Vagina (tissue), 2 donors: ENCODE data around the gene FES. TPM values are rescaled to one million over a fixed set of nuclear protein-coding genes. Genes with fewer than 3 reads are reported as not detected.

Experiments used
- DNase-seq, 2 donors: peaks; one replicate each; pipeline ENCODE4 v3.0.0-alpha.2; 2017; ENCODE audit errors: extremely low spot score in 2 of 2
- H3K27ac ChIP-seq: fragments of 200-600 bp; sonication (generic); one replicate; pipeline ENCODE4 v1.5.1; 2019
- H3K27me3 ChIP-seq: fragments of 200-600 bp; sonication (generic); one replicate; pipeline ENCODE4 v1.5.1; 2019
- H3K36me3 ChIP-seq, 2 donors: fragments of 200-600 bp; sonication (generic); one replicate each; pipeline ENCODE4 v1.5.1; 2017 to 2019
- H3K4me1 ChIP-seq: fragments of 200-600 bp; sonication (generic); one replicate; pipeline ENCODE4 v1.5.1; 2019
- H3K4me3 ChIP-seq, 2 donors: fragments of 200-600 bp; sonication (generic); 1 replicate in 1 of 2; 2 replicates in 1 of 2; pipeline ENCODE4 v1.5.1; 2016 to 2019
- H3K9me3 ChIP-seq: fragments of 200-600 bp; sonication (generic); one replicate; pipeline ENCODE4 v1.5.1; 2019
- CTCF ChIP-seq, 3 experiments: fragments of 450-650 bp in 2 of 3; fragments of 200-600 bp in 1 of 3; sonication (generic) in 1 of 3; IDR thresholded peaks; one replicate each; pipeline ENCODE4 v1.5.1; 2017 to 2019; ENCODE audit warnings: antibody characterized with exemption in 3 of 3, mild to moderate bottlenecking in 2 of 3, moderate library complexity in 2 of 3
- POLR2A ChIP-seq, 2 donors: fragments of 450-650 bp; IDR thresholded peaks; one replicate each; pipeline ENCODE4 v1.6.1; 2017; ENCODE audit warnings: antibody characterized with exemption in 2 of 2, mild to moderate bottlenecking in 2 of 2, moderate library complexity in 2 of 2
- POLR2AphosphoS5 ChIP-seq, 2 donors: sonication (generic); formaldehyde crosslinking; IDR thresholded peaks; one replicate each; pipeline ENCODE4 v1.9.0; 2017; ENCODE audit warnings: antibody characterized with exemption in 2 of 2, mild to moderate bottlenecking in 2 of 2, low read depth in 1 of 2; ENCODE audit not compliant: insufficient read depth in 1 of 2
- intact Hi-C: fragments of 100-400 bp; cut with DNase I; formaldehyde crosslinking; loops from one replicate; pipeline ENCODE4 v1.15.1; 2023
- total RNA-seq: library from RNA; depleted of rRNA; stranded (reverse); fragments of >200 nt; gene quantifications from one replicate; pipeline ENCODE4 v1.2.3, GENCODE V29; 2016

Gene FES
- total RNA-seq, 1 donor from 2014 or later, result 47.4 TPM

DNA sequence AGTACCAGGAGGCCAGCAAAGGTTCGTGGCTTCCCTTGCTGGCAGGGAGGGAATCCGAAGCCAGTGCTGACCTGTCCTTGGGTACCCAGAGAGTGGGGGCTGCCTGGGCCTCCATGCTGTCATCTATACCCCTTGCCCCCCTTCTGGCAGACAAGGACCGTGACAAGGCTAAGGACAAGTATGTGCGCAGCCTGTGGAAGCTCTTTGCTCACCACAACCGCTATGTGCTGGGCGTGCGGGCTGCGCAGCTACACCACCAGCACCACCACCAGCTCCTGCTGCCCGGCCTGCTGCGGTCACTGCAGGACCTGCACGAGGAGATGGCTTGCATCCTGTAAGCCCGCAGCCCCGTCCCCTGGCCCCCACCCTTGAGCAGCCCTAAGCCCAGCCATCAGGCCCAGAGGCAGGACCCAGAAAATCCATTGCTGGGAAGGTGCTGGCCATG, 2.8 kb downstream of the FES start:
- Histone ChIP-seq H3K4me1 (peaks cover 36% of the 10 kb centered on the region), H3K4me3 (no peak overlapping the region), H3K27me3 (no peaks in the 10 kb centered on the region), H3K27ac (peak overlapping the region; percentile 97), H3K9me3 (no peaks in the 10 kb centered on the region), H3K36me3 (peaks cover 0 to 32% of the 10 kb centered on the region in 2 donors)
- intact Hi-C loops, result loop anchor here (10.0 kb wide), 1 partner anchor 172 kb away; the partner anchor contains the start of gene BLM
- no peak for TF ChIP-seq POLR2AphosphoS5 (IDR thresholded peaks at IDR 0.05; ENCODE audit: insufficient read depth in 1 of 2, low read depth in 1 of 2)
- TF ChIP-seq CTCF (IDR thresholded peaks at IDR 0.05), result no peak
- TF ChIP-seq POLR2A (IDR thresholded peaks at IDR 0.05), result no peak
- DNase-seq, result no peak

- TF ChIP-seq POLR2AphosphoS5 (IDR thresholded peaks at IDR 0.05; ENCODE audit: insufficient read depth in 1 of 2, low read depth in 1 of 2), result no peak
- no peak for TF ChIP-seq CTCF (IDR thresholded peaks at IDR 0.05)
- TF ChIP-seq POLR2A (IDR thresholded peaks at IDR 0.05), result no peak
- Histone ChIP-seq H3K4me3 (no peak overlapping the region), H3K27ac (no peak overlapping the region), H3K36me3 (peaks cover 0 to 52% of the 10 kb centered on the region in 2 donors), H3K4me1 (peaks cover 26% of the 10 kb centered on the region), H3K9me3 (no peaks in the 10 kb centered on the region), H3K27me3 (no peaks in the 10 kb centered on the region)
- DNase-seq, result no peak
- intact Hi-C loops, result loop anchor here (10.0 kb wide), 1 partner anchor 175 kb away; the partner anchor contains the start of gene BLM
Measured at GRCh38 chr15:90889313-90889730, 5.0 kb downstream of the FES start.

DNA sequence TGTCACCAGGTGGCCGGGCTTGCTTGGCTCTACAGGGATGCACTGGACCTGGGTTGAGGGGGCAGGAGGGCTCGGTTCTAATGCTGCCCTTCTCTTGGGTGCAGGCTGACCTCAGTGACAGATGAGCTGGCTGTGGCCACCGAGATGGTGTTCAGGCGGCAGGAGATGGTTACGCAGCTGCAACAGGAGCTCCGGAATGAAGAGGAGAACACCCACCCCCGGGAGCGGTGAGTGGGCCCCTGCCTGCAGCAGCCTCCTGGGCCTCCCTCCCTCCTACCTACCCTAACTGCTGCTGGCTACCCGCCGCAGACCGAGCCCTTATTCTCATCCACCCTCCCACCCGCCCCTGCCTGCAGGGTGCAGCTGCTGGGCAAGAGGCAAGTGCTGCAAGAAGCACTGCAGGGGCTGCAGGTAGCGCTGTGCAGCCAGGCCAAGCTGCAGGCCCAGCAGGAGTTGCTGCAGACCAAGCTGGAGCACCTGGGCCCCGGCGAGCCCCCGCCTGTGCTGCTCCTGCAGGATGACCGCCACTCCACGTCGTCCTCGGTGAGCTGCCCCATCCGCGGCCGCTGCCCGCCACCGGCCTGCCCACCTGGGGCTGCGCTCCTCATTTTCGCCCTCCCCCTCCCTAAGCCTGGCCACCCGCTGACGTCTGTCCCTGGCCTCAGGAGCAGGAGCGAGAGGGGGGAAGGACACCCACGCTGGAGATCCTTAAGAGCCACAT, 5.6 kb downstream of the FES start:
- intact Hi-C loops, result loop anchor here (10.0 kb wide), 1 partner anchor 175 kb away; the partner anchor contains the start of gene BLM
- Histone ChIP-seq H3K9me3 (no peaks in the 10 kb centered on the region), H3K27me3 (no peaks in the 10 kb centered on the region), H3K36me3 (peaks cover 0 to 52% of the 10 kb centered on the region in 2 donors), H3K27ac (no peak overlapping the region), H3K4me3 (no peak overlapping the region), H3K4me1 (peaks cover 21% of the 10 kb centered on the region)
- TF ChIP-seq POLR2A (IDR thresholded peaks at IDR 0.05), result no peak
- TF ChIP-seq CTCF (IDR thresholded peaks at IDR 0.05), result no peak
- no peak for DNase-seq

GRCh38 chr15:90890839-90891238, 6.5 kb downstream of the FES start:
- TF ChIP-seq POLR2A (IDR thresholded peaks at IDR 0.05) (no peak), CTCF (IDR thresholded peaks at IDR 0.05) (no peak), POLR2AphosphoS5 (IDR thresholded peaks at IDR 0.05; ENCODE audit: insufficient read depth in 1 of 2, low read depth in 1 of 2) (no peak)
- Histone ChIP-seq H3K4me1 (peaks cover 11% of the 10 kb centered on the region), H3K27me3 (no peaks in the 10 kb centered on the region), H3K9me3 (no peaks in the 10 kb centered on the region), H3K27ac (no peak overlapping the region), H3K36me3 (peaks cover 0 to 60% of the 10 kb centered on the region in 2 donors), H3K4me3 (no peak overlapping the region)
- no peak for DNase-seq
- intact Hi-C loops, result no loop called here

- Histone ChIP-seq H3K9me3 (no peaks in the 10 kb centered on the region), H3K27me3 (no peaks in the 10 kb centered on the region), H3K4me3 (no peak overlapping the region), H3K4me1 (peaks cover 5% of the 10 kb centered on the region), H3K36me3 (peaks cover 0 to 60% of the 10 kb centered on the region in 2 donors), H3K27ac (no peak overlapping the region)
- no peak for TF ChIP-seq POLR2A (IDR thresholded peaks at IDR 0.05)
- no peak for TF ChIP-seq POLR2AphosphoS5 (IDR thresholded peaks at IDR 0.05; ENCODE audit: insufficient read depth in 1 of 2, low read depth in 1 of 2)
- no peak for TF ChIP-seq CTCF (IDR thresholded peaks at IDR 0.05)
- no peak for DNase-seq
- intact Hi-C loops, result no loop called here
Measured at GRCh38 chr15:90891346-90891949, 7.1 kb downstream of the FES start.
